Naive thymus-derived CD4-positive, alpha-beta T cell (primary cell): ENCODE measurements around the gene YBX2. TPM values are rescaled to one million over a fixed set of nuclear protein-coding genes. Genes with fewer than 3 reads are reported as not detected.
A peak's percentile ranks its signal among the peaks of the same experiment; 100 is the strongest.

Source experiments
- ATAC-seq: fragments of 150-1000 bp; cut with Tn5 transposase; 2 replicates; pipeline ENCODE4 v1.10.0; 2021; ENCODE audit warnings: mild to moderate bottlenecking, moderate library complexity
- CTCF ChIA-PET: fragments of 350-600 bp; sonication (Branson Sonifier 250); formaldehyde crosslinking; loops from one replicate; lab custom pipeline; 2021; ENCODE audit warnings: antibody characterized with exemption; lab: Charles Lee
- POLR2A ChIA-PET: fragments of 350-600 bp; sonication (Branson Sonifier 250); formaldehyde crosslinking; loops from one replicate; lab custom pipeline; 2021; ENCODE audit warnings: antibody characterized with exemption, inconsistent platforms; lab: Charles Lee
- DNase-seq, 9 donors: peaks; one replicate each; pipeline versions ENCODE4 v3.0.0 to v3.0.0-alpha.2; 2020 to 2022; ENCODE audit warnings: mixed read lengths in 1 of 9
- H3K27ac ChIP-seq: one replicate; pipeline ENCODE4 v1.7.0; 2013; ENCODE audit warnings: mild to moderate bottlenecking, low read depth, low read length, moderate library complexity
- H3K27me3 ChIP-seq, 2 donors: one replicate each; pipeline ENCODE4 v1.7.0; 2013; ENCODE audit warnings: low read length in 2 of 2, mild to moderate bottlenecking in 2 of 2, moderate library complexity in 2 of 2; ENCODE audit not compliant: control insufficient read depth in 2 of 2, insufficient read depth in 2 of 2
- H3K36me3 ChIP-seq, 3 experiments: 1 replicate in 2 of 3; 2 replicates in 1 of 3; pipeline ENCODE4 v1.7.0; 2013; ENCODE audit warnings: low read length in 3 of 3, mild to moderate bottlenecking in 3 of 3, moderate library complexity in 1 of 3; ENCODE audit not compliant: insufficient read depth in 3 of 3, control insufficient read depth in 2 of 3
- H3K4me1 ChIP-seq, 2 donors: one replicate each; pipeline ENCODE4 v1.7.0; 2013; ENCODE audit warnings: low read length in 2 of 2, mild to moderate bottlenecking in 2 of 2, moderate library complexity in 1 of 2; ENCODE audit not compliant: control insufficient read depth in 2 of 2, insufficient read depth in 2 of 2
- H3K4me3 ChIP-seq: 2 replicates; pipeline ENCODE4 v1.7.0; 2013; ENCODE audit warnings: mild to moderate bottlenecking, low read length
- H3K9me3 ChIP-seq, 3 experiments: 1 replicate in 2 of 3; 2 replicates in 1 of 3; pipeline ENCODE4 v1.7.0; 2013; ENCODE audit warnings: low read length in 3 of 3; ENCODE audit not compliant: control insufficient read depth in 2 of 3
- H3K27ac Mint-ChIP-seq, 9 donors: one replicate each; pipeline ENCODE4 v1.8.0; 2020 to 2022; ENCODE audit warnings: mixed read lengths in 9 of 9, mild to moderate bottlenecking in 8 of 9, moderate library complexity in 5 of 9, inconsistent platforms in 2 of 9
- H3K27me3 Mint-ChIP-seq, 5 donors: one replicate each; pipeline ENCODE4 v1.8.0; 2021 to 2022; ENCODE audit warnings: mixed read lengths in 5 of 5, mild to moderate bottlenecking in 1 of 5
- H3K36me3 Mint-ChIP-seq, 5 donors: one replicate each; pipeline ENCODE4 v1.8.0; 2020 to 2022; ENCODE audit warnings: mixed read lengths in 5 of 5, mild to moderate bottlenecking in 3 of 5, inconsistent platforms in 1 of 5
- H3K4me1 Mint-ChIP-seq, 7 donors: one replicate each; pipeline ENCODE4 v1.8.0; 2020 to 2022; ENCODE audit warnings: mixed read lengths in 7 of 7, mild to moderate bottlenecking in 3 of 7, inconsistent platforms in 1 of 7
- H3K4me3 Mint-ChIP-seq, 10 donors: one replicate each; pipeline ENCODE4 v1.8.0; 2020 to 2022; ENCODE audit warnings: mild to moderate bottlenecking in 10 of 10, mixed read lengths in 10 of 10, moderate library complexity in 6 of 10, inconsistent platforms in 2 of 10
- H3K9me3 Mint-ChIP-seq, 11 donors: one replicate each; pipeline ENCODE4 v1.8.0; 2020 to 2022; ENCODE audit warnings: mixed read lengths in 11 of 11, mild to moderate bottlenecking in 4 of 11, inconsistent platforms in 1 of 11, moderate library complexity in 1 of 11
- intact Hi-C, 2 donors: fragments of 100-400 bp; cut with micrococcal nuclease; formaldehyde crosslinking; loops; one replicate each; pipeline ENCODE4 v1.15.1; 2023
- polyA plus RNA-seq, 2 donors: library from polyadenylated mRNA; unstranded; fragments of 300-500 nt; fragmentation: Illumina TruSeq; gene quantifications; one replicate each; pipeline ENCODE4 v1.2.3, GENCODE V29; 2021
- total RNA-seq, 6 experiments: library from RNA in 5 of 6; stranded (reverse) in 5 of 6; gene quantifications; 1 replicate in 5 of 6; 2 replicates in 1 of 6; pipeline ENCODE4 v1.2.3 and lab custom pipeline; 2021 to 2026

The YBX2 gene
- total and polyA plus RNA-seq, 7 experiments from 2014 or later = 0.27 to 0.64 (median 0.40) TPM; not detected in 4

- Mint-ChIP-seq H3K36me3 (no peaks in the 10 kb centered on the region), H3K4me3 (no peak overlapping the region), H3K4me1 (peaks cover 6 to 20% (median 14%) of the 10 kb centered on the region in 7 donors), H3K9me3 (no peaks in the 10 kb centered on the region), H3K27me3 (peaks cover 4 to 55% (median 23%) of the 10 kb centered on the region in 5 donors), H3K27ac (no peak overlapping the region)
- ATAC-seq = no peak
- intact Hi-C loops = no loop called here
- DNase-seq = no peak
- no peaks in the 10 kb centered on the region for H3K36me3 ChIP-seq
- no peak overlapping the region for H3K4me3 ChIP-seq
- no peaks in the 10 kb centered on the region for H3K9me3 ChIP-seq
- no peak overlapping the region for H3K27ac ChIP-seq
- H3K4me1 ChIP-seq = peaks cover 3 to 17% of the 10 kb centered on the region in 2 donors
- ChIA-PET CTCF (interaction anchor here (0.7 kb wide), 1 partner anchor 608 kb away, joined by 4 read pairs; no protein-coding TSS in a partner anchor), POLR2A (interaction anchor here (0.7 to 2.6 kb wide), 3 partner anchors 8 to 20 kb away, joined by 3 to 12 read pairs (median 4); partner anchors contain the start of gene SLC2A4)
- no peaks in the 10 kb centered on the region for H3K27me3 ChIP-seq
Observed at GRCh38 chr17:7290685-7291084, 3.8 kb downstream of the YBX2 start.

- no peaks in the 10 kb centered on the region for H3K9me3 Mint-ChIP-seq
- H3K27ac ChIP-seq = no peak overlapping the region
- H3K4me1 ChIP-seq = peaks cover 0 to 12% of the 10 kb centered on the region in 2 donors
- no peaks in the 10 kb centered on the region for H3K27me3 ChIP-seq
- ATAC-seq = no peak
- no peak for DNase-seq
- H3K9me3 ChIP-seq = no peaks in the 10 kb centered on the region
- H3K4me3 ChIP-seq = no peak overlapping the region
- peaks cover 3 to 50% (median 18%) of the 10 kb centered on the region in 5 donors for H3K27me3 Mint-ChIP-seq
- CTCF ChIA-PET = interaction anchor here (1.0 kb wide), 1 partner anchor 223 kb away, joined by 3 read pairs; no protein-coding TSS in a partner anchor
- no peaks in the 10 kb centered on the region for H3K36me3 ChIP-seq
- intact Hi-C loops = no loop called here
- H3K36me3 Mint-ChIP-seq = no peaks in the 10 kb centered on the region
- H3K4me3 Mint-ChIP-seq = no peak overlapping the region
- peaks cover 3 to 16% (median 9%) of the 10 kb centered on the region in 7 donors for H3K4me1 Mint-ChIP-seq
- POLR2A ChIA-PET = interaction anchor here (0.7 kb wide), 1 partner anchor 9 kb away, joined by 3 read pairs; no protein-coding TSS in a partner anchor
- no peak overlapping the region for H3K27ac Mint-ChIP-seq
Observed at GRCh38 chr17:7290166-7290565, 4.3 kb downstream of the YBX2 start.

GRCh38 chr17:7289256-7290032, 5.0 kb downstream of the YBX2 start:
- no peak for DNase-seq
- Histone ChIP-seq H3K27ac (no peak overlapping the region), H3K27me3 (no peaks in the 10 kb centered on the region), H3K9me3 (no peaks in the 10 kb centered on the region), H3K4me3 (no peak overlapping the region), H3K36me3 (no peaks in the 10 kb centered on the region), H3K4me1 (peaks cover 0 to 9% of the 10 kb centered on the region in 2 donors)
- no peak for ATAC-seq
- Mint-ChIP-seq H3K27me3 (peaks cover 0 to 46% (median 15%) of the 10 kb centered on the region in 5 donors), H3K9me3 (no peaks in the 10 kb centered on the region), H3K4me1 (peaks cover 0 to 11% (median 5%) of the 10 kb centered on the region in 7 donors), H3K4me3 (peak overlapping the region in 1 of 10 donors; percentile 45), H3K36me3 (no peaks in the 10 kb centered on the region), H3K27ac (no peak overlapping the region)
- ChIA-PET POLR2A (interaction anchor here (0.7 to 1.0 kb wide), 2 partner anchors 41 to 884 kb away, joined by 3 to 4 read pairs; no protein-coding TSS in a partner anchor), CTCF (interaction anchor here (1.0 kb wide), 1 partner anchor 224 kb away, joined by 3 read pairs; no protein-coding TSS in a partner anchor)
- intact Hi-C loops = no loop called here

GRCh38 chr17:7285679-7286078, 8.8 kb downstream of the YBX2 start:
- no peak for DNase-seq
- no peaks in the 10 kb centered on the region for H3K27me3 ChIP-seq
- Mint-ChIP-seq H3K9me3 (no peaks in the 10 kb centered on the region), H3K4me1 (peaks cover 8 to 24% (median 13%) of the 10 kb centered on the region in 7 donors), H3K27me3 (peaks cover 13 to 52% (median 22%) of the 10 kb centered on the region in 5 donors), H3K36me3 (no peaks in the 10 kb centered on the region), H3K4me3 (no peak overlapping the region), H3K27ac (no peak overlapping the region)
- intact Hi-C loops = no loop called here
- no peaks in the 10 kb centered on the region for H3K9me3 ChIP-seq
- H3K36me3 ChIP-seq = no peaks in the 10 kb centered on the region
- peaks cover 10 to 23% of the 10 kb centered on the region in 2 donors for H3K4me1 ChIP-seq
- ChIA-PET CTCF (interaction anchor here (0.9 to 2.2 kb wide), 2 partner anchors 11 to 66 kb away, joined by 3 to 10 read pairs; no protein-coding TSS in a partner anchor), POLR2A (interaction anchor here (0.5 to 1.2 kb wide), 4 partner anchors 10 to 1162 kb away, joined by 3 read pairs; no protein-coding TSS in a partner anchor)
- ATAC-seq = no peak
- H3K4me3 ChIP-seq = no peak overlapping the region
- no peak overlapping the region for H3K27ac ChIP-seq

DNA sequence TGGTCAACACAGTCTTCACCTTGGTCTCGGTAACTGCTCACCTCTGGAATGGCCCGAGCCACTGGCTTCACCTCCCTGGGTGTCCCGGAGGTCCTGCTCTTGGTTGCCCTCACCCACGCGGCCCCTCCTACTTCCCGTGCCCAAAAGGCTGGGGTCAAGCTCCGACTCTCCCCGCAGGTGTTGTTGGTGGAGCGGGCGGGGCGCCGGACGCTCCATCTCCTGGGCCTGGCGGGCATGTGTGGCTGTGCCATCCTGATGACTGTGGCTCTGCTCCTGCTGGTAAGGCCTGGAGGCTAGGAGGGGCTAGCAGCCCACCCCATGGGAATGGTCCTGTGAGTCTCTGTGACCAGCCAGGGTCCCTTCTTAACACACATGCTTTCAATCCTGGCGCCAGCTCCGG, 9.5 kb downstream of the YBX2 start:
- H3K27ac Mint-ChIP-seq = no peak overlapping the region
- H3K4me1 Mint-ChIP-seq = peaks cover 14 to 31% (median 20%) of the 10 kb centered on the region in 7 donors
- H3K27me3 ChIP-seq = no peaks in the 10 kb centered on the region
- peaks cover 13 to 56% (median 22%) of the 10 kb centered on the region in 5 donors for H3K27me3 Mint-ChIP-seq
- DNase-seq = no peak
- no peaks in the 10 kb centered on the region for H3K36me3 ChIP-seq
- no peak overlapping the region for H3K4me3 ChIP-seq
- no peaks in the 10 kb centered on the region for H3K36me3 Mint-ChIP-seq
- ChIA-PET CTCF (interaction anchor here (2.2 kb wide), 1 partner anchor 12 kb away, joined by 10 read pairs; no protein-coding TSS in a partner anchor), POLR2A (no interaction called here)
- peaks cover 0 to 1% (median 0%) of the 10 kb centered on the region in 11 donors for H3K9me3 Mint-ChIP-seq
- intact Hi-C loops = loop anchor here in 1 of 2 donors (5.0 kb wide), 1 partner anchor 67 kb away; the partner anchor contains the start of gene KCTD11
- no peaks in the 10 kb centered on the region for H3K9me3 ChIP-seq
- H3K27ac ChIP-seq = no peak overlapping the region
- peaks cover 11 to 23% of the 10 kb centered on the region in 2 donors for H3K4me1 ChIP-seq
- no peak for ATAC-seq
- H3K4me3 Mint-ChIP-seq = no peak overlapping the region

- CTCF ChIA-PET = interaction anchor here (0.7 to 1.7 kb wide), 3 partner anchors 13 to 39 kb away, joined by 3 to 6 read pairs (median 3); no protein-coding TSS in a partner anchor
- intact Hi-C loops = loop anchor here in 1 of 2 donors (5.0 kb wide), 1 partner anchor 69 kb away; the partner anchor contains the start of gene KCTD11
- H3K27me3 ChIP-seq = no peaks in the 10 kb centered on the region
Observed at GRCh38 chr17:7283471-7284216, 10.8 kb downstream of the YBX2 start.

More at GRCh38 chr17:7283471-7284216, 10.8 kb downstream of the YBX2 start:
- ATAC-seq (no peak), DNase-seq (no peak)
- peaks cover 11 to 23% of the 10 kb centered on the region in 2 donors for H3K4me1 ChIP-seq
- no peak overlapping the region for H3K27ac ChIP-seq
- no peaks in the 10 kb centered on the region for H3K36me3 Mint-ChIP-seq
- H3K27ac Mint-ChIP-seq = peak overlapping the region in 1 of 9 donors; percentile 55
- no peaks in the 10 kb centered on the region for H3K9me3 ChIP-seq
- no peaks in the 10 kb centered on the region for H3K36me3 ChIP-seq
- H3K4me3 ChIP-seq = no peak overlapping the region
- peaks cover 13 to 56% (median 22%) of the 10 kb centered on the region in 5 donors for H3K27me3 Mint-ChIP-seq
- peak overlapping the region in 2 of 10 donors; percentile 8 to 19 for H3K4me3 Mint-ChIP-seq
- peaks cover 0 to 1% (median 0%) of the 10 kb centered on the region in 11 donors for H3K9me3 Mint-ChIP-seq
- H3K4me1 Mint-ChIP-seq = peaks cover 14 to 31% (median 21%) of the 10 kb centered on the region in 7 donors
- POLR2A ChIA-PET = interaction anchor here (1.2 to 2.3 kb wide), 3 partner anchors 8 to 57 kb away, joined by 3 to 12 read pairs (median 4); no protein-coding TSS in a partner anchor
